Ovary (tissue), 9 donors: ENCODE data around the gene OR52W1. TPM values are rescaled to one million over a fixed set of nuclear protein-coding genes. Genes with fewer than 3 reads are reported as not detected.

Experiments
- DNase-seq, 5 donors: peaks; one replicate each; pipeline ENCODE4 v3.0.0-alpha.2; 2019 to 2020
- H3K27ac ChIP-seq, 2 donors: fragments of 200-600 bp; one replicate each; pipeline versions ENCODE4 v1.5.1 to v1.8.0; 2019 to 2022
- H3K27me3 ChIP-seq: fragments of 200-600 bp; one replicate; pipeline ENCODE4 v1.8.0; 2022
- H3K36me3 ChIP-seq: fragments of 200-600 bp; sonication (generic); one replicate; pipeline ENCODE4 v1.5.1; 2019
- H3K4me1 ChIP-seq: one replicate; pipeline ENCODE4 v1.8.1; 2013; ENCODE audit warnings: mild to moderate bottlenecking, moderate library complexity; ENCODE audit not compliant: insufficient read depth
- H3K4me3 ChIP-seq: fragments of 200-600 bp; sonication (generic); one replicate; pipeline ENCODE4 v1.5.1; 2017
- H3K9me3 ChIP-seq, 2 donors: fragments of 200-600 bp in 1 of 2; sonication (generic) in 1 of 2; one replicate each; pipeline versions ENCODE4 v1.5.1 to v1.8.1; 2013 to 2019; ENCODE audit warnings: mild to moderate bottlenecking in 1 of 2, moderate library complexity in 1 of 2
- EP300 ChIP-seq: sonication (generic); formaldehyde crosslinking; IDR thresholded peaks from one replicate; pipeline ENCODE4 v1.6.1; 2017; ENCODE audit warnings: antibody characterized with exemption
- POLR2A ChIP-seq: fragments of 450-650 bp; IDR thresholded peaks from one replicate; pipeline ENCODE4 v1.6.1; 2017; ENCODE audit warnings: antibody characterized with exemption, mild to moderate bottlenecking, moderate library complexity
- WGBS, 3 donors: extraction: QIAGEN DNeasy Blood & Tissue Kit in 1 of 3; methylation state at CpG; one replicate each; pipeline versions ENCODE4 v1.1.5 to v1.1.7; 2013 to 2017; 5-methylcytosine and 5-hydroxymethylcytosine counted together
- intact Hi-C, 4 donors: fragments of 100-400 bp; cut with DNase I; formaldehyde crosslinking; loops; one replicate each; pipeline versions ENCODE4 v1.11.0 to v1.15.1; 2022 to 2023
- polyA plus RNA-seq, 2 donors: library from polyadenylated mRNA; stranded (reverse); fragments of 200-250 nt in 1 of 2; fragments of 350-450 nt in 1 of 2; fragmentation: Illumina TruSeq in 1 of 2; extraction: RNeasy Lipid Tissue Mini Kit (QIAGEN cat#74804) in 1 of 2; gene quantifications; one replicate each; pipeline ENCODE4 v1.2.3, GENCODE V29; 2013 to 2014
- total RNA-seq, 7 donors: library from RNA; depleted of rRNA in 2 of 7; stranded (reverse); fragments of >200 nt in 2 of 7; fragmentation: NEBNext Ultra II Directional in 3 of 7; extraction: Animal tissue kit (Norgen Biotek cat#: 25700) in 3 of 7; gene quantifications; one replicate each; pipeline versions ENCODE4 v1.1.0 to v1.2.4, GENCODE V29; 2016 to 2023
- TF ChIP-seq, protein P1 (sequence below), 3 donors: fragments of 450-650 bp in 2 of 3; fragments of 200-600 bp in 1 of 3; IDR thresholded peaks; one replicate each; pipeline versions ENCODE4 v1.5.1 to v1.8.0; 2016 to 2022; ENCODE audit warnings: antibody characterized with exemption in 3 of 3, mild to moderate bottlenecking in 1 of 3
- donor health status: DM: no; HTN: no; CAD: no; lungs with moderate emphysema.
- donor health status: DM: no; HTN: no; CAD: no.
- donor health status: Bipolar disorder and iron deficiency.
- donor health status: DM: yes; HTN: yes; CAD: no.
- donor health status: DM: no; HTN: no; CAD: no.
- donor health status: DM: yes; HTN: yes; CAD: no.

The OR52W1 gene
- total and polyA plus RNA-seq, 9 donors = not detected

DNA sequence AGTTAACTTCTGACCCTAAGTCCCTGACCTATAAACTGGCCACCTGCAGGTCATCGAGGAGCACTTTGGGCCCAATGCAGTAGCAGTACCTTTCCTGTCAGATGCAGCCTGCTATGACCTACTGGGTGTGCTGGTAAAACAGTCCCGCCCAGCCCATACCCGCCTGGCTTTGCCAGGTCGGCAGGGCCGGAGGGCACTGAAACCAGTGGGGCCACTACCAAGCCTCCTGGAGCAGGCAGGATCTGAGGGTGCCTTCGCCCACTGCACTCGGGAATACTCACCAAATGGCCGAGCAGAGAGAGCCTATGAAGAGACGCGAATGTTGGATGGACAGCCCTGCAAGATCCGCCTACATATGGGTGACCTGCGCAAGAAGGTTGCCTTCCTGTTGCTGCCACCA, 10.8 kb downstream of the OR52W1 start:
- Histone ChIP-seq H3K9me3 (no peaks in the 10 kb centered on the region), H3K27me3 (no peaks in the 10 kb centered on the region), H3K27ac (no peak overlapping the region), H3K4me3 (no peak overlapping the region), H3K36me3 (no peaks in the 10 kb centered on the region), H3K4me1 (peaks cover 3% of the 10 kb centered on the region)
- intact Hi-C loops = no loop called here
- no peak for DNase-seq
- TF ChIP-seq POLR2A = no peak
- TF ChIP-seq, protein P1, sequence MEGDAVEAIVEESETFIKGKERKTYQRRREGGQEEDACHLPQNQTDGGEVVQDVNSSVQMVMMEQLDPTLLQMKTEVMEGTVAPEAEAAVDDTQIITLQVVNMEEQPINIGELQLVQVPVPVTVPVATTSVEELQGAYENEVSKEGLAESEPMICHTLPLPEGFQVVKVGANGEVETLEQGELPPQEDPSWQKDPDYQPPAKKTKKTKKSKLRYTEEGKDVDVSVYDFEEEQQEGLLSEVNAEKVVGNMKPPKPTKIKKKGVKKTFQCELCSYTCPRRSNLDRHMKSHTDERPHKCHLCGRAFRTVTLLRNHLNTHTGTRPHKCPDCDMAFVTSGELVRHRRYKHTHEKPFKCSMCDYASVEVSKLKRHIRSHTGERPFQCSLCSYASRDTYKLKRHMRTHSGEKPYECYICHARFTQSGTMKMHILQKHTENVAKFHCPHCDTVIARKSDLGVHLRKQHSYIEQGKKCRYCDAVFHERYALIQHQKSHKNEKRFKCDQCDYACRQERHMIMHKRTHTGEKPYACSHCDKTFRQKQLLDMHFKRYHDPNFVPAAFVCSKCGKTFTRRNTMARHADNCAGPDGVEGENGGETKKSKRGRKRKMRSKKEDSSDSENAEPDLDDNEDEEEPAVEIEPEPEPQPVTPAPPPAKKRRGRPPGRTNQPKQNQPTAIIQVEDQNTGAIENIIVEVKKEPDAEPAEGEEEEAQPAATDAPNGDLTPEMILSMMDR (IDR thresholded peaks at IDR 0.05) = no peak
- no peak for TF ChIP-seq EP300
- WGBS, 3 donors = 88 to 95% (median 92%) methylated on average over 12 of the region's 12 CpGs

DNA sequence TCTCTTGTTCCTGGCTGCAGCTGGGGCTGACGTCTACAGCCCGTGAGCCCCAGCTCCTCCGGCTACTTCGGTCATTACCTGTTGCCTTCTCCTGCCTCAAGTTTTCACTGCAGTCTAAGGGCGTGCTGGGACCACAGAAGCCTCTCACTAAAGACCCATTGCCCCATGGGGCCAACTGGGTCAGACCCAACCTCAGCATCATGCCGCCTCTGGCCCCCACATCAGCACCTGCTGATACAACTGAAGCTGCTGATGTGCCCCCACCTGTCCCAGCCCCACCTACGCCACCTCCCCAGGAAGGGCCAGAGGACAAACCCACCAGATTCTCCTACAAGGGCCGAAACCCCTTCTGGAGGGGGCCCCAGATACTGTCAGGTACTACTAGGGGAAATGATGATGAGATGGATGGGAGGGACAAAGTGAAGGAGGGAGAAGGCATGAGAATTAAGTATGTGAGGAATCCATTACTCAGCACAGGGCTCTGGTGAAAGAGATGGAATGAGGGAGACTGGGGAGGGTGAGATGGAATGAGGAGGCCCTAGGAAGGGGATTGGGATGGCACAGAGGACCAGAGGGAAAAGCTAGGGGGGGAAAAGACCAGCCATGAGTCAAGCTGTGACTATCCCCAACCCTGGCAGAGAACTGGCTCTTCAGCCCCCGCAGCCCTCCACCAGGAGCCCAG, 11.4 kb downstream of the OR52W1 start:
- no peak for TF ChIP-seq EP300
- TF ChIP-seq POLR2A = no peak
- TF ChIP-seq, protein P1 (IDR thresholded peaks at IDR 0.05) = no peak
- no peak overlapping the region for H3K27ac ChIP-seq
- H3K9me3 ChIP-seq = no peaks in the 10 kb centered on the region
- H3K36me3 ChIP-seq = no peaks in the 10 kb centered on the region
- H3K4me3 ChIP-seq = no peak overlapping the region
- intact Hi-C loops = no loop called here
- H3K4me1 ChIP-seq = peaks cover 3% of the 10 kb centered on the region
- H3K27me3 ChIP-seq = no peaks in the 10 kb centered on the region
- DNase-seq = no peak
- 94 to 98% (median 96%) methylated on average over 9 of the region's 9 CpGs for WGBS, 3 donors

DNA sequence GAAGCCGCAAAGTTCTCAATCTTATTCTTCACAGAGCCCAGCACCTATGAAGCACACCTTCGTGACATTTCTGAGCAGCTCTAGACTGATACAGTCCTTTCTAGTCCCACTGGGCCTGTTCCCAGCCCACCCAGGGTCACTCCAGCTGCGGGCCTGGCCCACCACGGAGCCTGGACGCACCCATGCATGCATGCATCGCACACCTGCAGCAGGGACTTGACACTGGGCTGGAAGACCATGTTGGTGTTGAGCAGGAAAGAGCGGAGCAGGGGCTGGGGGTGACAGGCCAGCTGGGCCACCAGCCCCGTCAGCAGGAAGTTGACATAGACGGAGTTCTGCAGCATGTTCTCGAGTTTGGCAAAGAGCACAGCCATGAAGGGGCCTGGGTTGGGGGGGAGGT, 15.5 kb downstream of the OR52W1 start:
- TF ChIP-seq, protein P1 (IDR thresholded peaks at IDR 0.05) = no peak
- TF ChIP-seq EP300 (no peak), POLR2A (no peak)
- no peaks in the 10 kb centered on the region for H3K36me3 ChIP-seq
- intact Hi-C loops = no loop called here

DNA sequence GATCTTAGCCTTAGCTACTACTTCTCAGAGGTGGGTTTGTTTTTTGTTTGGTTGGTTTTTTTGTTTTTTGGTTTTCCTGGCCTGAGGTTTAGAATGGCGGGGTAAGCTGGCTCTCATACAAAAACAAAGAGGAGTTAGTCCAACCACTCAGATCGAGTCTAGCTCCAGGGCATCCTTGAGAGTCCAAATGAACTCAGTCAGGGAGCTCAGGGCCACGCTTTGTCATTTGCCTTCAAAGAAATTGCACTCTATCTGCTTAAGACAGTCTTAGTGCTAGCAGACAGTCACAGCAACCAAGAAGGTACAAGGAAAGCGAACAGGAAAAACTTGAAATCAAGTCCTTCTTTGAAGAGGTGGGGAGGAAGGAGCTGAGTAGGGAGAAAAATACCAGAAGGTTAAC, 17.5 kb downstream of the OR52W1 start:
- no peaks in the 10 kb centered on the region for H3K4me1 ChIP-seq
- H3K27me3 ChIP-seq = no peaks in the 10 kb centered on the region
- no peaks in the 10 kb centered on the region for H3K36me3 ChIP-seq
- H3K9me3 ChIP-seq = no peaks in the 10 kb centered on the region
- TF ChIP-seq, protein P1 (IDR thresholded peaks at IDR 0.05) = no peak
- TF ChIP-seq EP300 (no peak), POLR2A (no peak)
- intact Hi-C loops = no loop called here
- no peak overlapping the region for H3K27ac ChIP-seq
- H3K4me3 ChIP-seq = no peak overlapping the region
- DNase-seq = no peak
- WGBS, 3 donors = 81 to 83% (median 81%) methylated on average over 4 of the region's 4 CpGs

More for the DNA sequence above, 15.5 kb downstream of the OR52W1 start:
- WGBS, 3 donors = 92 to 97% (median 96%) methylated on average over 9 to 10 of the region's 10 CpGs
- Histone ChIP-seq H3K9me3 (no peaks in the 10 kb centered on the region), H3K4me1 (peaks cover 3% of the 10 kb centered on the region), H3K27ac (no peak overlapping the region), H3K27me3 (no peaks in the 10 kb centered on the region), H3K4me3 (no peak overlapping the region)
- DNase-seq = no peak
